ENCODE data around the gene AMIGO1.

Gene AMIGO1

GRCh38 chr1:109483672-109484518, 25.6 kb downstream of the AMIGO1 start, which contains the start of gene ATXN7L2:
TSS of gene ATXN7L2 (plus strand) at chr1:109483905. CDS start at chr1:109483954, 49 bp downstream.
- H3K9me3 ChIP-seq (ENCODE audit: insufficient read depth, low read depth, low read length) = no peaks in the 10 kb centered on the region
- H3K79me2 ChIP-seq (ENCODE audit: insufficient read depth, low read length) = no peaks in the 10 kb centered on the region; the same call in 1 of the 2 replicates
- H3K4me3 ChIP-seq (ENCODE audit: low read length, poor library complexity, severe bottlenecking) = peak within 1 kb of the TSS; percentile 89
- H3K9ac ChIP-seq (ENCODE audit: low read depth, low read length, poor library complexity, severe bottlenecking) = peak within 1 kb of the TSS; percentile 75
- H2AFZ ChIP-seq (ENCODE audit: low read length) = peak within 1 kb of the TSS; percentile 97
- H3K36me3 ChIP-seq (ENCODE audit: insufficient read depth, low read length) = no peaks in the 10 kb centered on the region; the same call in 1 of the 2 replicates
- H3K9me2 ChIP-seq (replicated peaks; ENCODE audit: low read depth, low read length) = no peaks in the 10 kb centered on the region
- H4K20me1 ChIP-seq (ENCODE audit: insufficient read depth, low read length, poor library complexity, severe bottlenecking) = no peaks in the 10 kb centered on the region
- no peaks in the 10 kb centered on the region for H3K27me3 ChIP-seq (ENCODE audit: insufficient read depth, low read length, poor library complexity, severe bottlenecking)
- peak within 1 kb of the TSS; percentile 100 for H3K4me2 ChIP-seq (ENCODE audit: low read depth, low read length, poor library complexity, severe bottlenecking)
- TF ChIP-seq EZH2phosphoT487 (IDR thresholded peaks at IDR 0.05; ENCODE audit: borderline replicate concordance) = no peak
- TF ChIP-seq CTCF (conservative IDR thresholded peaks at IDR 0.05; ENCODE audit: low read length) = no peak
- H3F3A ChIP-seq (ENCODE audit: low read depth) = no peaks in the 10 kb centered on the region
- peaks cover 23% of the 10 kb centered on the region for H3K4me1 ChIP-seq (ENCODE audit: insufficient read depth, low read length, poor library complexity, severe bottlenecking)

GRCh38 chr1:109482791-109483671, 26.5 kb downstream of the AMIGO1 start:
- H3K79me2 ChIP-seq (ENCODE audit: insufficient read depth, low read length) = no peaks in the 10 kb centered on the region; the same call in 1 of the 2 replicates
- H3K9me3 ChIP-seq (ENCODE audit: insufficient read depth, low read depth, low read length) = no peaks in the 10 kb centered on the region
- peak overlapping the region; percentile 66 for H3K9ac ChIP-seq (ENCODE audit: low read depth, low read length, poor library complexity, severe bottlenecking)
- no peaks in the 10 kb centered on the region for H3K9me2 ChIP-seq (replicated peaks; ENCODE audit: low read depth, low read length)
- no peaks in the 10 kb centered on the region for H3F3A ChIP-seq (ENCODE audit: low read depth)
- peak overlapping the region; percentile 100 for H3K4me2 ChIP-seq (ENCODE audit: low read depth, low read length, poor library complexity, severe bottlenecking)
- TF ChIP-seq CTCF (conservative IDR thresholded peaks at IDR 0.05; ENCODE audit: low read length) = peak; percentile 49
- no peak for TF ChIP-seq EZH2phosphoT487 (IDR thresholded peaks at IDR 0.05; ENCODE audit: borderline replicate concordance)
- no peaks in the 10 kb centered on the region for H3K27me3 ChIP-seq (ENCODE audit: insufficient read depth, low read length, poor library complexity, severe bottlenecking)
- peak overlapping the region; percentile 84 for H3K4me3 ChIP-seq (ENCODE audit: low read length, poor library complexity, severe bottlenecking)
- no peaks in the 10 kb centered on the region for H3K36me3 ChIP-seq (ENCODE audit: insufficient read depth, low read length)
- H3K4me1 ChIP-seq (ENCODE audit: insufficient read depth, low read length, poor library complexity, severe bottlenecking) = peaks cover 26% of the 10 kb centered on the region
- no peaks in the 10 kb centered on the region for H4K20me1 ChIP-seq (ENCODE audit: insufficient read depth, low read length, poor library complexity, severe bottlenecking)
- peak overlapping the region; percentile 97 for H2AFZ ChIP-seq (ENCODE audit: low read length)

GRCh38 chr1:109482242-109482641, 27.3 kb downstream of the AMIGO1 start:
- Histone ChIP-seq H3K4me3 (ENCODE audit: low read length, poor library complexity, severe bottlenecking) (no peak overlapping the region), H3K36me3 (ENCODE audit: insufficient read depth, low read length) (no peaks in the 10 kb centered on the region), H2AFZ (ENCODE audit: low read length) (no peak overlapping the region), H3K9ac (ENCODE audit: low read depth, low read length, poor library complexity, severe bottlenecking) (no peak overlapping the region), H3K79me2 (ENCODE audit: insufficient read depth, low read length) (no peaks in the 10 kb centered on the region; the same call in 1 of the 2 replicates), H3K9me2 (replicated peaks; ENCODE audit: low read depth, low read length) (no peaks in the 10 kb centered on the region), H3F3A (ENCODE audit: low read depth) (no peaks in the 10 kb centered on the region), H3K4me1 (ENCODE audit: insufficient read depth, low read length, poor library complexity, severe bottlenecking) (peaks cover 32% of the 10 kb centered on the region), H3K27me3 (ENCODE audit: insufficient read depth, low read length, poor library complexity, severe bottlenecking) (no peaks in the 10 kb centered on the region), H3K4me2 (ENCODE audit: low read depth, low read length, poor library complexity, severe bottlenecking) (no peak overlapping the region), H3K9me3 (ENCODE audit: insufficient read depth, low read depth, low read length) (no peaks in the 10 kb centered on the region), H4K20me1 (ENCODE audit: insufficient read depth, low read length, poor library complexity, severe bottlenecking) (no peaks in the 10 kb centered on the region)
- TF ChIP-seq EZH2phosphoT487 (IDR thresholded peaks at IDR 0.05; ENCODE audit: borderline replicate concordance) (no peak), CTCF (conservative IDR thresholded peaks at IDR 0.05; ENCODE audit: low read length) (no peak)

All from Loucy (cell line).